Measurements from ENCODE around the gene TGFBR3.
"Not testable (repeated sequence)": the region's sequence is repeated elsewhere in the genome, so short reads cannot be mapped to it uniquely, and the experiment has no call there.

Gene TGFBR3

DNA sequence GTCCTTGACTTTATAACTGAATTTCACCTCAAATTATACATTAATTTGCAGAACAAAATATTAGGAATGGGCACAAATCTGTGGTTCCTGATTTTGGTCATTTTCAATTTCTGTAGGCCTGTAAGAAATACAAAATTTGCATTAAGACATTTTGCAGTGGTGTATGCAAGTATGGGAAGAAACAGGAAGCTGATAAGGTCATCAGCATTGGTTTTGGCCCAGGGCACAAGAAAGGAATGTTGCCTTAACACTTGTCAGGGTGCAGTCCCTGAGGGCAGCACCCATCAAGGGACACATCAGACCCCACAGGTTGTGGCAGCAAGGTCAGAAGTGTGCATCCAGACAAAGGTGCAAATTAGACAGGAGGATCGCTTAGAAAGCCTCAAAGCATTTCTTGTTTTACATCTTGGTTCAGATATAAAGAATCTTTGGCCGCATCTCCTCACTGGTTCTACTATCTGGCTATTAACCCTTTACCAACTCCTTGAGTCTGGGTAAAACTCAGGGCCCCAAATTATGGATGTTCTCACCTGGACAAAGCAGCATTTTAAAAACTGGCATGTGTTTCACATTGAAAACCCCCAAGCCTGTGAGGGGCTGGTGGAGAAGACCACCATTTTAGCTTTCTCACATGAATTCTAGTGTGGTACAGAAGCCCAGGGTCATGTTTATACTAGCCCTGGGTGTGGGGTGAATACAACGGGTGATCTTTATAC, 202.9 kb downstream of the TGFBR3 start:
- DNase-seq (ENCODE audit: low spot score): no peak

DNA sequence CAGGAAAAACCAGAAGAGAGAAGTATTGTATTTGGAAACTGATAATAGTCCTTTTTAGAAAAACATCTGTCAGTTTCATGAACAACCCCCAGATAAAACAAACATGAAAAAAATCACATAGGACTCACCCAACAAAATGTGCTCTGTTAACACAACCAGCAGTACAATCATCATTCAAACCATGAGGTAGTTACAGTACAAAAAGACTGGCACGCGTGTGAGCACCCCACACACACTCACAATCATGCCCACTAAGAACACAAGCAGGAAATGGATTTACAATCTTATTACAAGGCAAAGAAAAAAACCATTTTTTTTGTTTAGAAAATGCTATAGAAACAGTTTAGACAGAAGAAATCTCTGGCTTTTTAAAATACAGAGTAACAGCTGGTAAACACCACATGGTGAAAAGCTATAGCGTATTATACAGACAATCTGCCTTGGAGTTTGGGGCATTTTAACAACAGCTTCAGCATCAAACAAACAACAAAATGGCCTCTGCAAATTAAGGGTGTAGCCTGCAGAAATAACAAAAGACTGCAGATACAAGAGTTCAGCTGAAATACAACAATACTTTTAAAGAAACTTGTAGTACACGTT, 205.3 kb downstream of the TGFBR3 start:
- no peak for DNase-seq (ENCODE audit: low spot score)

DNA sequence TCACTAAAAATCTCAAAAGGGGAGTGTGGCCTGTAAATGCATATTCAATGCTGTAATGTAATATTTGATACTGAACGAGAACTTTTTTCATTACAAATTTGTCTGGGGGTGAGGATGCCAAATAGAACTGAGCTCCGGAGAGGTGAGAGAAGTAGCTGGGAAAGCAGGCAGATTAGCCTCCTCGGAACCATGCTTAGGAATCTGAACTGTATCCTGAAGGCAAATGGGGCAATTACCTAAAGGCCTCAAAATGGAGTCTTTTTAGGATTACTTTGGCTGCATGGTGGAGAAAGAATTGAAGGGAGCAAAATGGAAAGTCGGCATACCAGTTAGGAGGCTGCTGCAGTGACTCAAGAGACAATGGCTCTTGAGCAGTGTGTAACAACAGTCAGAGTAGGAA, 206.5 kb downstream of the TGFBR3 start:
- DNase-seq (ENCODE audit: low spot score): no peak

DNA sequence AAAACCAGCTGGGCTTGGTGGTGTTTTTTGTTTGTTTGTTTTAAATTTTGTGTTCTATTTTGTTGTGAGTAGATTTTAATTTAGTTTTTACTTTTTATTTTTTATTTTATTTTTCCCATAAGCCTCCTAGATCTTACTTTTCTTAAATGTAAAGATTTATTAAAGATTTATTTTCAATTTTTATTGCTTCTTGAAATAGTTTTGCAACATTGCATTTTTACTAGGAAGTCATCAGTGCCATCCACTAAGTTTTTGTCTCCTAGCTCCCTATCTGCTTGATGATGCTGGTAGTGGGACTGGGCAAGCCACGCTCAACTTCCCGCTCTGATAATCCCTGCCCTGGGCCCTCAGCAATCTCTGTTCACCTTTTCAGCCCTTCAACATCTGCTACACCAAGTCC, 209.9 kb downstream of the TGFBR3 start:
- DNase-seq (ENCODE audit: low spot score): no peak

DNA sequence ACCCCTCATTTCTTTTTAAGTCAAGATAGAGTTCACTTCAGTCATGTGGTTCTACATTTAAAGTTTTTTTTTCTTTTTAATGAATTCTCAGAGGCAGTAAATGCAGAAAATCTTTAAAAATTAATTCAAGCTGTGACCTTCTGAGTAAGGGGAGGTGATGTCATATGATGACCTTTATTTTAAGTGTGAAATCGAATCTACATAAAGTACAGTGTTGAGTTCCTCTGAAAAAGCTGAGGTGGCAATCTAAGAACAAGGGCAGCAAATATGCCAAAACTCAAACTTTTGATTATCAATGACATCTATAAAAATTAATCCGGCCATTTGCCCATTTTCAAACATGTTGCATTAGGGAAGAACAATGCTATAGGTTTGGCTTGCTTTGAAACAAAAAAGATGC, 211.8 kb downstream of the TGFBR3 start:
- DNase-seq (ENCODE audit: low spot score): no peak

DNA sequence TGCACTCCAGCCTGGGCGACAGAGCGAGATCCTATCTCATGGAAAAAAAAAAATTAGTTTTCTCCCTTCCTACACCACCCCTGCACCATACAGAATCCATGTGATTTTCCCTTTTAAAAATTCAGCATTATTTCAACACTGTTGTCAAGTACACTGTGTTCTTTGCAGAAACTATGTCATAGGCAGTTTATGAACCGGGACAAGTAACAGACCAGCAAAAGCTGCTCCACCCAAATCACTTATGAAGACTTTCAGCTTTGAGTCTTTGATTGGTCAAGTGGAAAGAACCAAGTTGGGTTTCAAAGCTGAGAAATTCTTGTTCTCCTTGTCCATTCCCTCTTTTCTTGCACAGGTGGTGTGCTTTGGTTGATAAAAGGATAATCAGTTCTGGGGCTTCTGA, 212.3 kb downstream of the TGFBR3 start:
- DNase-seq (ENCODE audit: low spot score): no peak

DNA sequence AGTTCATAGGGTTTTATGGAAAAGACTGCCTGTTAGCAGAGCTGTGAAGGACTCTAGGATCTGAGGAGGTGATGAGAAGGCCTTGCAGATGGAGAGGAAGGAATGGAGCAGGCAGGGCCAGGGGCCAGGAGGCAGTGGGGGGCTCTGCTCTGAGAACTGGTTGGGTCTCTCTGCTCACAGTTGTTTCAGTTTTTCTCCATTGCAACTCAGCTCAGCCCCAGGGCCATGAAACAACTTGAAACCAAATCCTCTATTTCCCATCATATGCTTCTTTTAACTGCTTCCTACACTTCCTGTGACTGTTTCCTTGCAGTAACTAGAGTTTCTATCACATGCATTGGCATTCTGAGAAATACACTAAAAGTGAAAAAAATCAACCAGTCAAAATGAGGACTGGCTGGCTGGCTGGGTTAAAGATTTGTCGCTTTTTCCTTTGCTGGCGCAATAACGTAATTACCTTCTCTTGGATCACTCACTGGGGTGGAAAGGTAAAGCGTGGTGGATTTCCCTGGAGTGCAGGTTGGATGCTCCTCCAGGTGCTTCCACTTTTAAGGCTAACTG, 213.3 kb downstream of the TGFBR3 start:
- DNase-seq (ENCODE audit: low spot score): no peak

DNA sequence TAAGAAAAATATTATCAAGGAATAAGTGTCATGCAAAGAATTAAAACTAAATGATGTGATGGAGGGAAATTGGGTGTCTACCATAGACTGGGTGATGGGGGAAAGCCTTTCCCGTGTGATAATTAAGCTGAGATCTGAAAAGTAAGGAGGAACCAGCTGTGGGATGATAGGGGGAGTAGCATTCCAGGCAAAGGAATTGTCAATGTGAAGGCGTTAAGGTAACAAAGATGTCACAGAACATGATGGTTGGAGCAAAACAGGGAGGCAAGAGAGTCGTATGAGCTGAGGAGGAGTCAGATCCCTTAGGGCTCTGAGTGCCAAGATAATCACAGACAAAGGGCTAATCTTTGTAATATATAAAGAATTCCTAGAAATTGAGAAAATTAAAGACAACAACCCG, 215.2 kb downstream of the TGFBR3 start:
- no peak for DNase-seq (ENCODE audit: low spot score)

DNA sequence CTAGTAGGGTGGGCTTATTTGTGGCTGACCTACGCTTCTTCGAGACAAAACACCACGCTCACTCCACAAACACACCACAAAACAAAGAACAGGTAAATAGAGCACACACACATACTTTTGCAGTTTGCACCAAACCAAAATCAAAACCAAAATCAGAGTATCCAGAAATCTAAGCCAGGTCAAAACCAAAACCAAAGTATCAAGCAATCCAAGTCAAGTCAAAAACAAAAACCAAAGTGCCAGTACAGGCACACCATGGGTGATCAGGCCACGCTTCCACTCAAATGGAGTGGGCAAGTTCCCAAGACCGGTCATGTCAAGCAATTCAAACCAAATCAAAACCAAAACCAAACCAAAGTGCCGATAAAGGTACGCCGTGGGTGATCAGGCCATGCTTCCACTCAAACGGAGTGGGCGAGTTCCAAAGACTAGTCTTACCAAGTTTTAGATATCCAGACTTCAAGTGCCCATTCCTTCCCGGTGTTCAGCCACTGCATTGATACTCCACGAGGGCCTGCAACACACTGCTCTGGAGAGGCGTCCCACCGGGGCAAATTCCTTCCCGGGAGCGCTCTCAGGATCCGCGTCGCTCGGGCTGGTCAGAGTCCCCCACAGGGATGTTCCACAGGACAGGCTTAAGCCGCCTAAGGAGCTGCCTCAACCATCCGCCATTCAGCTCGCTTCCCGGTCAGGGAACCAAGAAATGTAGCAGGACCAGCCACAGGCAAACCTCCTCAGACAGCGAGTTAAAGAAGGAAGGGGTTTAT, 216.2 kb downstream of the TGFBR3 start:
- DNase-seq (ENCODE audit: low spot score): no peak

DNA sequence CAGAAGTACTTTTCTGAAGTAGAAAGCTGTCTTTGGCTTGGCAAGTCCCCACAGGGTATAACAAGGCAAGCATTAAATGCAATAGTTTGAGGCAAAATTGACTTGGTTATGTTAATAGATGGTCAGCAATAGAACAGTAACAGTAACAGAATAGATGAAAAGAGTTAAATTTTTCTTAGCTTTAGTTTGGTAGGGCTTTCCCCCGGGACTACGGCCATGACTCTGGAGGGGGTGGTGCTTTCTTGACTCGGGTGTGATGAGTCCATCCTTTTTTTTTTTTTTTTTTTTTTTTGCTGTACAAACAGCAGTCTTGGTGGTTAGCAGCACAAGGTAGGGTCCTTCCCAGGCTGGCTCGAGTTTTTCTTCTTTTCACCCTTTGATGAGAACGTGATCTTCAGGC, 219.3 kb downstream of the TGFBR3 start:
- not testable (repeated sequence) for DNase-seq (ENCODE audit: low spot score)

DNA sequence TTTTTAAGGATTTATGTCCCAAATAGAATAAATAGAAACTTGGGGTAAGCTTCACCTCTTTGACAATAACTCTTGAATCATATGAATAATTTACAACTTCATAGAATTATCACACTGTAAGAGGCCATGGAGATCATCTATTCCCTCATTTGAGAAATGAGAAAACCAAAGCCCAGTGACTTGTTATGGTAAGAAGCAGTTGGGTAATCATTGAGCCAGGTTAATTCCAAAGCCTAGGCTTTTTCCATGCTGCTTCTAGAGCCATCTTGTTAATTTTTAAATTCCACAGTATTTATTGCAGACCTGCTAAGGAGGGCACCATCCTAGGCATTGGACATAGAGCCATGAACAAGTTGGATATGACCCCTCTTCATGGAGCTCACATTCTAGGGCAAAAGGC, 224.8 kb downstream of the TGFBR3 start:
- DNase-seq (ENCODE audit: low spot score): no peak

DNA sequence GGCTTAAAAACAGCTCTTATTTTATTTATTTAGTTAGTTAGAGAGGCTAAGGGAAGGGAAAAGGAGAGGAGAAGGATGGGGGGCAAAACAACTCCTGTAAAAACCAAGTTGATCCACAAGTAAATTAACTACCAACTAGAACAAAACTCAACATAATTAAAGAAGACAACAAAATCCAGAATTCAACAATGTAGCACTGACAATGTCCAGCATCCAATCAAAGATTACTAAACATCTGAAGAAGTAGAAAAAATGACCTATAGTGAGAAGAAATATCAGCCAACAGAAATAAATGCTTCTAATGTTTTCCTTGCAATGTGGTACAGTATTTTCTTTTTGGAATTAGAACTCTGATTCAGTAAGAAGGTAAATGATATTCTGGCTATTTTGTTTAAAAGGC, 225.2 kb downstream of the TGFBR3 start:
- DNase-seq (ENCODE audit: low spot score): no peak

DNA sequence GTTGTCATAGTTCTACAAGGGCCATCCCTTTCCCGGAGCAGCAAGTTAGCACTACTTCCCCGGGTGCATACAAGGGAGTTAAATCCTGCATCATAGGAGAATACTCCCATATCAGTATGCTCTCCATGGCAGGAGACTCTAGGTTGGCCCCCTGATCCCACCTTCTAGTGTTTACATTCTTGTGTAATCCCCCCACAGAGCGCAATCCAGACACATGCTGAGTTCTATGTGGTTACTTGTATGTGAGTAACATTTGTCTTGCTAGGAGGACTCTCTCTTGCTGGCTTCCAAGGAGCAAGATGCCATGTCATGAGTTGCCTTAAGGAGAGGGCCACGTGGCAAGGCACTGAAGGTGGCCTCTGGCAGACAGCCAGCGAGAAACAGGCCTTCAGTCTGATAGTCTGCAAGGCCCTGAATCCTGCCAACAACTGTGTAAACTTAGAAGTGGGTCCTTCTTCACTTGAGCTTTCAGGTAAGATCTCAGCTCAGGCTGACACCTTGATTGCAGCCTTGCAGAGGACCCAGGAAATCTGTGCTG, 230.0 kb downstream of the TGFBR3 start:
- DNase-seq (ENCODE audit: low spot score): no peak

DNA sequence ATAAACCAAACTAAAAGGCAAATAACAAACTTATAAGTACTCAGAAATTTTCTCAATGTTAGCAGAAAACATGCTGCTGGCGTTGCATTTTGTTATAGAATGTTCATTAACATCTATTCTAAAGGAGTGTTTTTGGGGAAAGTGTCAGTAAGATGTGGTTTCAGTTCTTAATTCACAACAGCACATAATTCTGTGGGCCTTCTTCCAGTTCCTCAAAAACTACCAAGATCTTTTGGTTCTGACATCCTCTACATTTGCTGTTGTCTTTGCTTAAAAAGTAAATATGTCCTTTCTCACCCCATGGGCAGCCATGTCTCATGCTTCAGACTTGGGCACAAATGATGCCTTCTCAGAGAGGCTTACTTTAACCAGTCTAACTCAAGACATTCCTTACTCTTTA, 232.8 kb downstream of the TGFBR3 start:
- no peak for DNase-seq (ENCODE audit: low spot score)

DNA sequence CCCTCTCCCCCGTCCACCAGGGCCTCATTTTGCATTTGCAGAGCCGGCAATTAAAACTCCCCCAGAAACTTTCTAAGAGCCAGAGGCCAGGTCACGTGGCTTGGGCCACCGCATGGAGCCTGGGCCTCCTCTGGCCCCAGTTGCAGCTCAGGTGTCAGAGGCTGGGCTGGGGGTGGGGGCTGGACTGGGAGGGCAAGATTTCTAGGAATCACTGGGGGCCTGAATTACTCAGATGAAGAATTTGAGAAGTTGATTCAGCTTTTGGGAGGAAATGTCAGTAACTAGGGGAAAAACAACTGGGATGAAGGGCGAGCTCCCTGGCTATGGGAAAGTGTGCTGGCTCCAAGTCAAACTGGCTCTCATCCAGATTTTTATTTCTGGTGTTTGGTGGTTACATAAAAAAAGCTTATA, 234.3 kb downstream of the TGFBR3 start:
- DNase-seq (ENCODE audit: low spot score): no peak

DNA sequence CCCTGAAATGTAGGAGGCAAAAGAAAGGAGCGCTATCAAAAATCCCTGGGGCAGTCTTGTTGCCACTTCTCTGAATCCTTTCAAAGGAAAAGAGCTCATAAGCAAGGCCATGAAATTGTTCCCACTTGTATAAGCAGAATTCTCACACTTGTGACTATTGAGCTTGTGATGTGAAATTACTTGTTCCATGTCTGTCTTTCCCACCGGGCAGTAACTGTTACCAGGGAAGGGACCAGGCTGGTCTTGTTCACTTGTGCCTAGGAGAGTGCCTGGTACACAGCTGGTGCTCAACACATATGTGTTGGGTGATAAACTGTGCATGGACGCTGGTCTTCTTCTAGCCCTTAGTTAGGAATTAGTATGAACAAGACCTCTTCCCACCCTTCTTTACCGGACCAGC, 234.7 kb downstream of the TGFBR3 start:
- DNase-seq (ENCODE audit: low spot score): no peak

DNA sequence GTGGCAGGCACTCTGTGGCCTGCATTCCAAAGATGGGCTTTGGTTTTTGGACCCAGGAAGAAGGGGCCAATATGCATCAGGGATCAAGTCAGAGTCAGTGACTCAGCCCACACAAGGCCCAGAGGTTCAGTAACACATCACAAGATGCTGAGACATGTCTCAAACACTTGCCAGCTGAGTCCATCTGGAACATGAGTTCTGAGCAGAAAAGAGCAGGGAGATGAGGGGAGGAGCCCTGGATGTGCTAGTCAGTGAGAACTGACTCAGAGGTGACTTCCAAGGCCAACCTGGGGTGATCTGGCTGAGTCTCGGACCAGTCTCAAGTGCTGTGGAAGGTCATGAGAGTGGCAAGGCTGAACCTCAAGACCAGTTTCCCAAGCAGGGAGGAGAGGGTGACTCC, 235.2 kb downstream of the TGFBR3 start:
- DNase-seq (ENCODE audit: low spot score): no peak

DNA sequence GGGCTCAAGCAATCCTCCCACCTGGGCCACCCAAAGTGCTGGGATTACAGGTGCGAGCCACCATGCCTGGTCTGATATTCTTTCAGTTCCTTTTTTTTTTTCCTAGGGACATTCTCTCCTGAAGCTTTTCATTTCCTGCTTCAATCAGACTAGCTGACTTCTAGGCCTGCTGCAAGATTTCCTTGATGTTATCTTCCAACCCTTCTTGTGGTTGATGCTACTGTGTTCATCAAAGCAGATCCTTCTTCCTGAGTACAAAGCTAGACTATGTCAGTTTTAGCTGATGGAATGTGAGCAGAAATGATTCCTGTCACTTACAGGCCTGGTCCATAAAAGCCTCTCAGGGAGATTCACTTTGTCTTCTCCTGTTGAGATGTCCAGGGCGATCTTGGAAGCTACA, 238.9 kb downstream of the TGFBR3 start:
- DNase-seq (ENCODE audit: low spot score): no peak

DNA sequence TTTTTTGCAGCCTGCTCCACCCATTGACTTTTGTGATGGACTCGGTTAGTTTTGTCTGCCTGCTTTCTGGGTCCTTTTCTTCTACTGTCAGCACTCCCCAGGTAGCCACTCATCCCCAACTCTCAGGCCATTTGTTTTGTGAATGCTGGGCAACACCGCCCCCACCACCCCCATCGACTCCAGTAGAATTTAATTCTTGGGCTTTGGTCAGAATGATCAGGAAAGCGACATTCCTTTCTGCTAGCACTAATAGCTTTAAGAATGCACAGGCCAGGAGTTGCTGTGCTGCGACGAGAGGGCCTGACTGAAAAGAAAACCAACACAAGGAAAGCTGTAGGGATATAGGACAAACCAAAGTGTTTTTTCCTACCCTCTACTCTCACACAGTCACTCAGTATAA, 240.9 kb downstream of the TGFBR3 start:
- DNase-seq (ENCODE audit: low spot score): no peak

DNA sequence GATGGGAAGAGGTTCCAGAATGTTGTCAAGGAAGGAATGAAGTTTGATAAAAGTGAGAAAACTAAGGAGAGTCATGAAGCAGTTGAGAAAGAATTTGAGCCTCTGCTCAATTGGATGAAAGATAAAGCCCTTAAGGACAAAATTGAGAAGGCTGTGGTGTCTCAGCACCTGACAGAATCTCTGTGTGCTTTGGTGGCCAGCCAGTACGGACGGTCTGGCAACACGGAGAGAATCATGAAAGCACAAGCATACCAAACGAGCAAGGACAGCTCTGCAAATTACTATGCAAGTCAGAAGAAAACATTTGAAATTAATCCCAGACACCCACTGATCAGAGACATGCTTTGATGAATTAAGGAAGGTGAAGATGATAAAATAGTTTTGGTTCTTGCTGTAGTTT, 242.5 kb downstream of the TGFBR3 start:
- no peak for DNase-seq (ENCODE audit: low spot score)

DNA sequence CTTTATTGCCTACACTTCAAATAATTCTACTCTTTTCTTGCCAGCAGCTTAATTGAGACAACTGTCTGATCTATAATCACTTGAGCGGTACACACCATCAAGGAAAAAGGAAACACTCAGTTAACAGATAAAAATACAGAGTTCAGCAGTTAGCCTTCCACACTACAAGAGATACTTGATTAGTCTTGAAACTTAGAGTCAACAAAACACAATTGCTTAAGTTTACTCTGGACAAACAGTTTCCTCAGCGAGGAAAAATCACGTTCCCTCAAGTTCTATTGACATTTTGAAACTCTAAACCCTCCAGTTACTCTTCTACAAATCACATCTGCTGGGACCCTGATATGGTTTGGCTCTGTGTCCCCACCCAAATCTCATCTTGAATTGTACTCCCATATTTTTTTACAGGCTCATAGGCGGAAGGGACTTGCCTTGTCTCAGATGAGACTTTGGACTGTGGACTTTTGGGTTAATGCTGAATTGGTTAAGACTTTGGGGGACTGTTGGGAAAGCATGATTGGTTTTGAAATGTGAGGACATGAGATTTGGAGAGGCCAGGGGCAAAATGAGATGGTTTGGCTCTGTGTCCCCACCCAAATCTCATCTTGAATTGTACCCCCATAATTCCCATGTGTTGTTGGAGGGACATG, 244.9 kb downstream of the TGFBR3 start:
- no peak for DNase-seq (ENCODE audit: low spot score)

DNA sequence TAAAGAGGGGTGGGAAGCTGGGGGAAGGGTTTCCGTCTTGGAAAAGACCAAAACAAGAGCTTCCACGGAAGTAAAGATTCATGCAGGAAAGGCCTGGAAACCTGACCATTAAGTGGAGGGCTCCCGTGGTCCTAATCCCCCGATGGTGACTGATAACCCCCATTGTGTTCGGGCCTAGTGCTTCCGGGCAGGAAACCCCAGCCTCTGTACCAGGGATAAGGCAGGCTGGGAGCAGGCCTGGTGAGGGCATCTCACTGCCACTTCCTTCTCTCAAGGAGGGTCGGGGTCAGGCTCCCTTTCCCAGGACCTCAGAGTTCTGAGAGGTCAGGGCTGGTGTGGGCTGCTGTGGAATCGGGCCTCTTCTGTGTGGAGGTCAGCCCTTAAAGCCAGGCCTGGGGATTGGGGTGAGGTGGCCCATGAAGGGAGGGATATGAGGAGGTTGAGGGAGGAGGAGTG, 248.4 kb downstream of the TGFBR3 start:
- no peak for DNase-seq (ENCODE audit: low spot score)
